ENCODE measurements around the gene MYO5A.
"Not testable (repeated sequence)": the region's sequence is repeated elsewhere in the genome, so short reads cannot be mapped to it uniquely, and the experiment has no call there.

Gene MYO5A

DNA sequence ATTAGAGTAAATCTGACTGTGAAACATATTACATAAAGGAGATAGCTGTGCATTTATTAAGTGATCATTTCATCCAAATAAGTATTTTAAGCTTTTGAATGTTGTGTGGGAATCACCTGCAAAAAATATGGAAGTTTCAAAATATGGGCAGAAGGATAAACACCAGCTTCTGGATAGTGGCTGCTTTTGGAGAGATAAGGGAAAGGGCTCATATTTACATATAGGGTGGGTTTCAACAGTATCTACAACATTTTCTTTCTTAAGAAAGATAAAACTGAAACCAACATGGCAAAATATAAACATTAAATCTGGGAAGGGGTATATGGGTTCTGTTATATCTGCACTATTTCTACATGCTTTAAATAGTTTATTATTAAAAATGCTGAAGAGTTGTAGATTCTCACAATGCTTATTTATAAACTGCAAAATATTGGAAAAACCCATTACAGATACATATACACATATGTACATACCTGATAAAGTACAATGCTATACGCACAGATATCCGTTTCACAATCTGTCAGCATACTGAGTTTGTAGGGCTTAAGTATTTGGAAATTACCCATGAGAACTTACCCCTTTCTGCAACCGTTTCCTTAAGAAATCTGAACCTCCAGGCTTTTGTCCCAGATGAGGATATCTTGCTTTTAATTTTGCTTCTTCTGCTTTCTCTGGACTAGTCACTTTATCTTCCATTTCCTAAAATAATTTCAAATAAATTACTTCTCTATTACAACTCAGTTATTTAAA is 28.0 kb upstream of the MYO5A start:
- DNase-seq (ENCODE audit: extremely low spot score) = no peak
- no peak for TF ChIP-seq BHLHE40 (IDR thresholded peaks at IDR 0.05; ENCODE audit: borderline replicate concordance)
- no peak for TF ChIP-seq SUZ12 (IDR thresholded peaks at IDR 0.05)
- POLR2A ChIA-PET = no interaction called here
- CTCF ChIA-PET = no interaction called here

DNA sequence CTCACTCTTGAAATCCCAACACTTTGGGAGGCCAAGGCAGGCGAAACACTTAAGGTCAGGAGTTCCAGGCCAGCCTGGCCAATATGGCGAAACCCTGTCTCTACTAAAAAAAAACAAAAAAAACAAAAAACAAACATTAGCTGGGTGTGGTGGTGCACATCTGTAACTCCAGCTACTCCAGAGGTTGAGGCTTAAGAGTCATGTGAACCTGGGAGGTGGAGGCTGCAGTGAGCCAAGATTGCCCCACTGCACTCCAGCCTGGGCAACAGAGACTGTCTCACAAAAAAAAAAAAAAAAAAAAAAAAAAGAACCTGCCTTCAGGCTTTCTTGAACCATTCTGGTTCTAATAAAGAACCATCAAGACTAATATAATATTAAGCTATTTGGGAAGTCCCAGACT is 23.6 kb upstream of the MYO5A start:
- no peak for TF ChIP-seq SP1 (IDR thresholded peaks at IDR 0.05)
- no peak for TF ChIP-seq TARDBP (IDR thresholded peaks at IDR 0.05)
- TF ChIP-seq L3MBTL2 (conservative IDR thresholded peaks at IDR 0.05) = no peak
- no peak for TF ChIP-seq ELF4 (IDR thresholded peaks at IDR 0.05)
- TF ChIP-seq LEF1 (IDR thresholded peaks at IDR 0.05; ENCODE audit: borderline replicate concordance) = no peak
- no peak for TF ChIP-seq ARNT (IDR thresholded peaks at IDR 0.05)
- TF ChIP-seq SUZ12 (IDR thresholded peaks at IDR 0.05) = no peak
- TF ChIP-seq FOXK2 (IDR thresholded peaks at IDR 0.05) = no peak
- TF ChIP-seq ZNF384 (IDR thresholded peaks at IDR 0.05) = no peak
- ChIA-PET POLR2A (no interaction called here), CTCF (no interaction called here)
- DNase-seq (ENCODE audit: extremely low spot score) = no peak

DNA sequence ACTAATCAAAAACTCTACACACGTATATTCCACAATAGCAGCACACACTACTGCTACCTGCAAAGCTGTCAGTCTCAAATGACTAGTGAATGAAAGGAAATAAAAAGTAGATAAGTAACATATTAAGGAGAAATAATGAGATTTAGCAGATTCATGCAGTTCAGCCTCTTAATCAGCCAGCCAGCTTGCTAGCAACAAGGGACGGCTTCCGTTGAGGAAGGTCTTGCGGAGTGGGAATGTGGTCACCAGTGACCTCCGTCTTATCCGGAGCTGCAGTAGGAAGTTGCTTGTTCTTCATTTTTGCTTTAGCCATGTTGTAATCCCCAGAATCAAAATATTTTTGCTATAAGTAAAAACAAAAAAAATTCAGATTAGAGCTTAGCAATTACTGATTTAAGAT is 23.1 kb upstream of the MYO5A start:
- no peak for TF ChIP-seq ZNF384 (IDR thresholded peaks at IDR 0.05)
- POLR2A ChIA-PET = no interaction called here
- CTCF ChIA-PET = no interaction called here

DNA sequence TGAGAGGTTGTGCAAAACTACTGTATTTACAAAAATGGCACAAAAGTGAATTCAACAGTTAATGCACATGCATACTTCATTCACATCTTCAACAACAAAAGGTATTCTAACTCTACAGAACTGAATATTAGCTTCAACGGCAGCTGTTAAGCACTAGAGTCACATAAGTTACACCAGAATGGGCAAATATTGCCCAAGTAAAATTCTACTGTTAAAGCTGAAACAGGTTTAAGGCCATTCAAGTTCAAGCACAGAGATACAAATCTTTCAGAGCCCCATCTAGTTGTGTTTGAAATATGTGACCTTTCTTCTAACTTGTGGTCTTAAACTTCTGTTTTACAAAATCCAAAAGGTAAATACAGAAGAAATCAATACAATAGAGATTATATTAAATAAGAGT is 22.5 kb upstream of the MYO5A start:
- DNase-seq (ENCODE audit: extremely low spot score); CTCF ChIA-PET; POLR2A ChIA-PET: not testable (repeated sequence)

More for the DNA sequence above, 23.1 kb upstream of the MYO5A start:
- DNase-seq (ENCODE audit: extremely low spot score) = no peak

DNA sequence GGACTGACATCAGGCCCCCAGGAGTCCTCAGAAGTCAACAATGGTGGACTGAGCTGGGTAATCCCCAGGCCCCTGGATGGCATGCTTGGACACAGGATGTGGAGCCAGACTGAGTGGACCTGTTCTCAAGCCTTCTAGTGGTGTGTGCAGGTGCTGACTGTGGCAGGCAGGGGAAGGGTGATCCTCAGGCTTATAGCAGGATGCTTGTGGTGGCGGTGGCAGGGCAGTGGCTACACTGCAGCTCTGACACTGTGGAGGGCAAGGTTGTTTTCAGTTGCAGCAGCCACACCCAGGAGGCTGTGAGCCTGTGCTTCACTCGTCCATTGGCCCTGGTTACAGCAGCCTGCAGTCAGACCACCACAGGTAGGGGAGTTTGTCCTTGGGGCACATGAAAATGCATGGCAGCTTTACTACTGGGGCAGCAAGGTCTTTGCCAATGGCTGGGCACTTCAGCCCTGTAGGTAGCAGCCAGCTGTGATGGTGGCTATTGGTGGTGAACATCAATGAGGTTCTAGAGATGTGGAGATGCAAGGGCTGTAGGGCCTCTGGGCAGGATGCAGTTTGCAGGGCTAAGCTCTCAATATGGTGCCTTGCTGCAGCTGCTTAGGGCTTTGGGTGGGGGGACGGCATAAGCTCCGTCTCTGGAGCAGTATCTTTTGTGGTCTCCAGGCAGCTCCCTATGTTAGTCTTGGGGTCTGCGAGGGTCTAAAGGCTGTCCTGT is 17.5 kb upstream of the MYO5A start:
- no peak for DNase-seq (ENCODE audit: extremely low spot score)
- ChIA-PET POLR2A (no interaction called here), CTCF (no interaction called here)
- TF ChIP-seq, protein P1, sequence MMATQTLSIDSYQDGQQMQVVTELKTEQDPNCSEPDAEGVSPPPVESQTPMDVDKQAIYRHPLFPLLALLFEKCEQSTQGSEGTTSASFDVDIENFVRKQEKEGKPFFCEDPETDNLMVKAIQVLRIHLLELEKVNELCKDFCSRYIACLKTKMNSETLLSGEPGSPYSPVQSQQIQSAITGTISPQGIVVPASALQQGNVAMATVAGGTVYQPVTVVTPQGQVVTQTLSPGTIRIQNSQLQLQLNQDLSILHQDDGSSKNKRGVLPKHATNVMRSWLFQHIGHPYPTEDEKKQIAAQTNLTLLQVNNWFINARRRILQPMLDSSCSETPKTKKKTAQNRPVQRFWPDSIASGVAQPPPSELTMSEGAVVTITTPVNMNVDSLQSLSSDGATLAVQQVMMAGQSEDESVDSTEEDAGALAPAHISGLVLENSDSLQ (IDR thresholded peaks at IDR 0.05) = no peak
- TF ChIP-seq SP1 (IDR thresholded peaks at IDR 0.05) (no peak), NFRKB (IDR thresholded peaks at IDR 0.05) (no peak), FOXA1 (IDR thresholded peaks at IDR 0.05) (no peak), FOXM1 (IDR thresholded peaks at IDR 0.05; ENCODE audit: borderline replicate concordance) (no peak), ZNF384 (IDR thresholded peaks at IDR 0.05) (no peak), SUZ12 (IDR thresholded peaks at IDR 0.05) (no peak), FOXK2 (IDR thresholded peaks at IDR 0.05) (no peak), L3MBTL2 (conservative IDR thresholded peaks at IDR 0.05) (no peak)

DNA sequence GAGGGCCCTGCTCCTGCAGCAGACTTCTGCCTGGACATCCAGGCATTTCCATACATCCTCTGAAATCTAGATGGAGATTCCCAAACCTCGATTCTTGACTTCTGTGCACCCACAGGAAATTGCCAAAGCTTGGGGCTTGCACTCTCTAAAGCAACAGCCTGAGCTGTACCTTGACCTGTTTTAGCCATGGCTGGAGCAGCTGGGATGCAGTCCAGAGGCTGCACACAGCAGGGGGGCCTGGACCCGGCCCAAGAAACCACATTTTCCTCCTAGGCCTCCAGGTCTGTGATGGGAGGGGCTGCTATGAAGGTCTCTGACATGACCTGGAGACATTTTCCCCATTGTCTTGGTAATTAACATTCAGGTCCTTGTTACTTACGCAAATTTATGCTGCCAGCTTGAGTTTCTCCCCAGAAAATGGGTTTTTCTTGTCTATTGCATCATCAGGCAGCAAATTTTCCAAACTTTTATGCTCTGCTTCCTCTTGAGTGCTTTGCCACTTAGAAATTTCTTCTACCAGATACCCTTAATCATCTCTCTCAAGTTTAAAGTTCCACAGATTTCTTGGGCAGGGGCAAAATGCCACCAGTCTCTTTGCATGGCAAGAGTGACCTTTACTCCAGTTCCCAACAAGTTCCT is 11.8 kb upstream of the MYO5A start:
- POLR2A ChIA-PET = no interaction called here
- DNase-seq (ENCODE audit: extremely low spot score) = no peak
- CTCF ChIA-PET = no interaction called here
- TF ChIP-seq, protein P1 (IDR thresholded peaks at IDR 0.05) = no peak
- TF ChIP-seq L3MBTL2 (conservative IDR thresholded peaks at IDR 0.05) (no peak), LEF1 (IDR thresholded peaks at IDR 0.05; ENCODE audit: borderline replicate concordance) (no peak)

DNA sequence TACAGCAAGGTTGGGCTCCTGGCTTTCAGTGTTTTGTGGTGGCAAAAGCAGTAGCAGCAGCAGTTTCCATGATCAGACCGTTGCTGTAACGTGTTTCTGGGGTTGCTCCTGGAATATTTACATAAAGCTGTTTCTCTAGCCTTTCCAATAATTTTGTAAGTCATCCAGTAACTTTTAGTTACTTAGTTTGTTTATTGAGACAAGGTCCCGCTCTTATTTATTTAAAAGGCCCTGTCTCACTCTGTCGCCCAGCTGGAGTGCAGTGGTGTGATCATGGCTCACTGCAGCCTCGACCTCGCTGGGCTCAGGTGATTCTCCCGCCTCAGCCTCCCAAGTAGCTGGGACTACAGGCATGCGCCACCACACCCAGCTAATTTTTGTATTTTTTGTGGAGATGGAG is 8.8 kb upstream of the MYO5A start:
- no peak for DNase-seq (ENCODE audit: extremely low spot score)
- TF ChIP-seq FOXK2 (IDR thresholded peaks at IDR 0.05) (no peak), FOXA1 (IDR thresholded peaks at IDR 0.05) (no peak), ZNF384 (IDR thresholded peaks at IDR 0.05) (no peak), ELF4 (IDR thresholded peaks at IDR 0.05) (no peak), CTBP1 (IDR thresholded peaks at IDR 0.05; ENCODE audit: borderline replicate concordance) (no peak), LEF1 (IDR thresholded peaks at IDR 0.05; ENCODE audit: borderline replicate concordance) (no peak)
- POLR2A ChIA-PET = no interaction called here
- CTCF ChIA-PET = no interaction called here

DNA sequence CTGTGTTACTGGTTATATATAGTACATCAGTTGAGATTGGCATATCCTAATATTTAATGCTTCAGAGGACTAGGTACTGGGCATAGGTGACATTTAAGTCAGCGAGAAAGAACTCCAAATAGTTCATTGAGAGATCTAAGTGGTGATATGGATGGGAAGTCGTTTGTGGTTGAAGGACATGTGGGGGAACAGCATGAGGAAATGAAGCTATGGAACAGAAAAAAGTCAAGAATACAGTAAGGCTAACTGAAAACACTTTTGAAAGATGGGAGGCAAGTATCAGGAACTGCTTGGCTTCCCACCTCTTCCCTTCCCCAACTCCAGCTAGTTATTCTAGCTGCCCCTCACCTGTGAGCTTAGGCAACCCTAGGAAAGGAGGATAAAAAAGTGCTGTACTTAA is 3.7 kb upstream of the MYO5A start:
- ChIA-PET POLR2A (no interaction called here), CTCF (no interaction called here)
- DNase-seq (ENCODE audit: extremely low spot score) = no peak

More for the DNA sequence above, 3.7 kb upstream of the MYO5A start:
- TF ChIP-seq SUZ12 (IDR thresholded peaks at IDR 0.05) (no peak), ELF4 (IDR thresholded peaks at IDR 0.05) (no peak), FOXM1 (IDR thresholded peaks at IDR 0.05; ENCODE audit: borderline replicate concordance) (no peak), HDGF (IDR thresholded peaks at IDR 0.05; ENCODE audit: borderline replicate concordance) (no peak), SP1 (IDR thresholded peaks at IDR 0.05) (no peak)
- TF ChIP-seq, protein P1 (IDR thresholded peaks at IDR 0.05) = no peak
